ENCODE data around the gene CHERP.
"Not testable (repeated sequence)": the region's sequence is repeated elsewhere in the genome, so short reads cannot be mapped to it uniquely, and the experiment has no call there.

CHERP gene

DNA sequence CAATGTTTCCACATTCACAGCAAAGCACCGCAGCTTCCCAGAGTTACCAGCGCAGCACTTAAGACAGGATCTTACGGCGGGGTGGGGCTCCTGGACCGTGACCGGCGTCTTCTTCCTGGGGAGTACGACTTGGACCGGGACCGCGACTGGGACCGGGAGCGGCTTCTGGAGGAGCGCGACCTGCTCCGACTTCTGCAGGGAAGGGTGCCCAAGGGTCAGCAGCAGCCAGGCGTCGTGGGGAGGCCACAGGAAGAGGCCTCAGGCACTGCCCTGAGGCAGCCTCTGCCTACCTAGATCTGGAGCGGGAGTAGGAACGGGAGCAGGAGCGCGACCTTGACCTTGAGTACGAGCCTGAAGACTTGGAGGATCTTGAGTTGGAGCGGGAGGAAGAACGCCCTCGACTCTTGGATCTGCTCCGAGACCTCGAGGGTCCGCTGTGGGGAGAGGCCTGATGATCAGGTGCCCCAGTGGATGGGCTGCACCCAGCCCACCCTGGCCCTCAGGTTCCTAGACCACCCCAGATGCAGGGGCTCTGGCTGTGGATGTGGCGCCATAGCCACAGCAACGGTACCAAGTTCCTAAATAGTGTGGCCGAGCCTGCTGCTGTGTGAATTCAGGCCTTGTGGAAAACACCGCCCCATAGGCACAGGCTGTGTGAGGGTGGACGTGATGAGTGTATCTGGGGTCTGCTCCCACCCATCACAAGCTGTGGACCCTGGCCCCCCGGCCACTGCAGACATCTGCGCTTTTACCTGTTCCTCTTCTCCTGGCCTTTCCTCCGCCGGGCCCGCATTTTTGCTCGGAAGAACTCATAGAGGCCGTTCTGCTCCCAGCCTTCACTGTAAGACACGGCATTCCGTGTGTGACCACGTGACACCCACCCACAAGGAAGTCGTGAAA is 21.9 kb downstream of the CHERP start:
- DNase-seq (ENCODE audit: low read depth, low spot score) = no peak

DNA sequence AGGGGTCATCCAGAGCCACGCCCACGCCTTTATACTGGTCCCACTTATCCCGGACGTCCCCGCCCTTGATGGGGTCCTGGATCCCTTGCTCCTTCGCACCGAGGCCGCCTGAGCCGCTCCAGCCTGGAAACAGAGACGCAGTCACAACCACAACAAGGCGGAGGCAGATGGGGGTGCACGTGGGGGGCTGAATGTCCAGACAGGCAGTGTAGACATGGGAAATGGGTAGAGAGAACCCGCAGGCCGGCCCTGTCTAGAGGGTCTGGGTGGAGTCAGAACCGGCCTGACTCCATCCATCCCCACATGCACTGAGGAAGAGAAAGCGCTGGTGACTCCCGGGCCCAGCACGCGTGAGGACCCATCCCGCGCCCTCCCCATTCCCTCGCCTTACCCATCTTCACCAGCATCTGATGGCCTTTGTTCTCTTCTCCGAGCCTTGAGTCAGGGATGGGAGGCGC is 23.0 kb downstream of the CHERP start:
- DNase-seq (ENCODE audit: low read depth, low spot score) = no peak

DNA sequence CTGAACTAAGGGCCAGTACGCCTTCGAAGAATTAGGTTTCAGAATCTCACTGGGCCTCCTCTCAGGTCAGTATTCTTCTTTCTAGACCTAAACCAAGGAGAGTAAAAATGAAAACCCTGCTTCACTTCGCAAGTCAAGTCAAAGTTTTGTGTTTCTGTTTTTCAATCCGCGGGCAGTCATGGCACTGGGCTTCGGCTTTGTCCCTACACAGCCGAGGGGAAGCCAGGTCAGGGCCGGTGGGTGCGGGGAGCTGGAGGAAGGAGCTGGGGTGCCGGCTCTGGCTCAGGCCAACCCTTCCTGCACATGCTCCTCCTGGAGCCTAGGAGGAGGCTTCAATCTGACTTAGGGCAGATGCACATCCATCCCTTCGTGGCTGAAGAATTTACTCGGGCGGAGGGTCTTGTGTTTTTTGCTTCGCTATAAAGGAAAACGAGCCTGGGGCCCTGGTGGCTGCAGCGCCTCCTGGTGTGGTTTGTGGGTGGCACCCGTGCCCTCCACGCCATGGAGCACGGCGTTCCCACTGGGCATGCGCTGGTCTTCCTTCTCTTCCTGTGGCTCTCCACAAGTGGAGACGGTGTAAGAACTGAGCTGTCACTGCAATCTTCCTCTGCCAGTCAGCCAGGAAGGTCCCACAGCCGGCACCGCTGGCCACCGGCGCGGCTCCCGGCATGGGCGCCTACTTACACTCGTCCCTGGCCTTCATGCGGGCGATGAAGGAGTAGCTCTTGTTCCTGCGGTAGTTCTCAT is 23.6 kb downstream of the CHERP start:
- no peak for DNase-seq (ENCODE audit: low read depth, low spot score)

DNA sequence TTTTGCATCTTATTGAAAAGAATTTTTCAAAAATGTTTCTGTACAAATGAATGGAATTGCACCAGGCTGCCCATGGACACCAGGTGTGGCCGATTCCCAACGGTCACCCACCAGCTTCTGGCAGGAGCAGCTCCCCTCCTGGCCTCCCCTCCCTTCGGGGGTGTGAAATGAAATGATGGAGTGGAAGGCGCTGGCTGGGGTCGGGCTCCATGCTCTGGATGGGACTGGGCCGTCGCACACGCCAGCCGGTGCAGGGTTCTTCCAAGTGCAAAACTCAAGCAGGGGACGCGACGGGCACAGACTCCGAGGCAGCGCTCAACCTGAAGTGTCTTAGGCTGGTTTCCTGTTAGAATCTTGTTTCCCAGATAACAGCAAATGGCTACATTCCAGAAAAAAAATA is 24.2 kb downstream of the CHERP start:
- DNase-seq (ENCODE audit: low read depth, low spot score) = no peak

DNA sequence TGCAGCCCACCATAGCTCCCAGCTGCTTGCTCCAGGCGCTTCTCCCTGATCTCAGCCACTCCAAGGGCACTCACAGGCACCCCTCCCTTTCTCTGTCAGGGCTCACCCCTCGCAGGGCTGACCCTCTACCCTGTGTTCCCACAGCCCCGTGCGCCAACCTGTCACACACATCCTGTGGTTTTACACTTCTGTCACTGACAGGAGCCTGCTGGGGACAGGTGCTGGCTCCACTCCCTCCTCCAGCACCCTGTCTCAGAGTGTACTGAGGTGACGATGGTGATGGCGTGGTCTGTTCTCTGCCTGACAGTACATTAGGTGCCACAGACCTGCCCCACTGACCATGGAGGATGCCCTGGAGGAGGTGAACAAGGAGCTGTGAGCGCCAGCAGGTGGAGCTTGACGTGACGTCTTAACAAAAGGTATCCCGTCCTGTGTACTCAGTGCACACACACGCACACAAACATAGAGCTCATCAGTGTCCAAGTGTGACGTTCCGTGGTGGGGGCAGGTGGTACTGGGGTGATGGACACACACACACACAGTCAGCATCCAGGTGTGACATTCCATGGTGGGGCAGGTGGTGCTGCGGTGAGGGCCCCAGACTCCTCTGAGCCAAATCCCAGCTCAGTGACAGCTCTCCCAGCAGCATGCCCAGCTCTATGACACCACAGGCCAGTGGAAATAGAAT is 25.2 kb downstream of the CHERP start:
- no peak for DNase-seq (ENCODE audit: low read depth, low spot score)

DNA sequence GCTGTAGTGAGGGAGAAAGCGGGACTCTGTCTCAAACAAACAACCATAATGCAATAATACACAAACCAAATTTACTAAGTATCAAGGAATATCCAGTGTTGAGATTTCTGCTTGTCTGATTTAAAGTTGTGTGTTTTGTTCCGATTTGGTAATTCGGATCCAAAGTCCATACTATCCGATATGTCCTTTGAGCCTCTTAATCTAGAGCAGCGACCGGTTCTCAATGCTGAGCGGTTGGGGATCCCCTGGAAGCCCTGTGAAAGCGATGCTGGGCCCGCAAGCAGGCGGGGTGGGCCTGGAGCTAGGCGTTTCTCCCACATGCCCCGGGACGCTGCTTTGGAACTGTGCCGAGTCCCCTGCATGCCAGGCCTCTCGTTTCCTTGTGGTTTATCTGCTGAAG is 25.9 kb downstream of the CHERP start:
- no peak for DNase-seq (ENCODE audit: low read depth, low spot score)

DNA sequence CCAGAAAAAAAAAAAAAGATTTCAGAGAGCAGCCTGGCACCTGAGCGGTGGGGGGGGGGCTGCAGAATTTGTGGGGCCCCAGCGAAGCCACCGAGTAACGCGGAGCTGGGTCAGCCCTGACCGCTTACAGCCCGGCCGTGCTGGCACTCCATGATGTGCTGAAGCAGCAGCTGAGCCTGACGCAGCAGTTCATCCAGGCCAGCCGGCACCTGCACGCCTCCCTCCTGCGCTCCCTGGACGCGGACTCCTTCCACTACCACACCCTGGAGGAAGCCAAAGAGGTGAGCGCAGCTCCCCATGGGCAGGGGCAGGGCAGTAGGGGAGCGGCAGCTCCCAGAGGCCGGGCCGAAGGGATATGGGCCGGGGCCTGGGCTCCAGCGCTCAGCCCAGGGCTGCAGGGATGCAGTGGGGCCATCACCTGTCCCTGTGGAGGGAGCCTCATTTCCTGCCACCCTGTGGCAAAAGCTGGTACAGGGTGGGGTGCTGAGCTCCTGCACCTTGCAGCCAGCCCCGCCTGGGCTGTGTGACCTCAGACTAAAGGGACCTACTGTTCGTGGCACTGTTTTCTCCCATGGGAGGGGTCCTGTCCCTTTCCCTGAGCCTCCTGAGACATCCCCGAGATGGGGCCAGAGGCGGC is 27.7 kb downstream of the CHERP start:
- DNase-seq (ENCODE audit: low read depth, low spot score) = no peak

DNA sequence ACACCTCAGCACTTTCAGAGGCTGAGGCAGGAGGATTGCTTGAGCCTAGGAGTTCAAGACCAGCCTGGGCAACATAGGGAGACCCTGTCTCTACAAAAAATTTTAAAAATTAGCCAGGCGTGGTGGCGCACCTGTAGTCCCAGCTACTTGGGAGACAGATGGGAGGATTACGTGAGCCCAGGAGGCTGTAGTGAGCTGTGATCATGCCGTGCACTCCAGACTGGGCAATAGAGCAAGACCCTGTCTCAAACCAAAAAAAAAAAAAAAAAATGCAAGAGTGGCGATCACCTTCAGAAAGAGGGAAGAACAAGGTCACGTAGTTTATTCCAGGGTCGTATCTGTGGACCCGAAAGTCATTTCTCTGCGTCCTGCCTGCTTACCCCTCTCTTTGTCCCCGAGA is 29.6 kb downstream of the CHERP start:
- DNase-seq (ENCODE audit: low read depth, low spot score) = not testable (repeated sequence)

DNA sequence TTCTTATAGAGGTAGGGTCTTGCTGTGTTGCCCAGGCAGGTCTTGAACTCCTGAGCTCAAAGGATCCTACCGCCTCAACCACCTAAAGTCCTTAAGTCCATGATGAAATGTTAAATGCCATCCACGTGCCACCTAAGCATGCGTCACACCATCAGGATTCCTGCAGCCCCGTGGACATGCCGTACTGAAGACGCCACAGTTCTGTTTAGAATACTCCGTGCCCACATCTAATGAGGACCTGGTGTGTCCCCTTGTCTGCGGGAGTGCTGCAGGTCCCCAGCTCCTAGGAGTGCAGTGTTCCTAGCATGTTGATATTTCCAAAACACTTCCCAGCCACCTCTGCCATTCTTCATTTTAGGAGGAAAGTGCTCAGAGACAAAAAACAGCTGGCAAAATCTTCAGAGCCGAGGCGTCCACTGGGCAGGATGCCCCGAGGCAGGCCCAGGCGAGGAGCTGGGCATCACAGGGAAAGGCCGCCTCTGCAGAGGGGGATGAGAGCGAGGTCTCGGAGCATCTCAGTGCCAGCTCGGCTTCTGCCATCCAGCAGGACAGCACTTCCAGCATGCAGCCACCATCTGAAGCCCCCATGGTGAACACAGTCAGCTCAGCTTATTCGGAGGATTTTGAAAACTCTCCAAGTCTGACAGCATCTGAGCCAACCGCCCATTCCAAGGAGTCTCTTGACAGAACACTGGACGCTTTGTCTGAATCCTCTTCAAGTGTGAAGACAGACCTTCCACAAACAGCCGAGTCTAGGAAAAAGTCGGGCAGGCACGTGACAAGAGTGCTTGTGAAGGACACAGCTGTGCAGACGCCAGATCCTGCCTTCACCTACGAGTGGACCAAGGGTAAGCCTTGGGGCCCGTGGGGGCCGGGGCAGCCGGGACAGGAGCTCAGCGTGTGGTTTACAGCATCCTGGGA is 32.8 kb downstream of the CHERP start:
- DNase-seq (ENCODE audit: low read depth, low spot score) = no peak

DNA sequence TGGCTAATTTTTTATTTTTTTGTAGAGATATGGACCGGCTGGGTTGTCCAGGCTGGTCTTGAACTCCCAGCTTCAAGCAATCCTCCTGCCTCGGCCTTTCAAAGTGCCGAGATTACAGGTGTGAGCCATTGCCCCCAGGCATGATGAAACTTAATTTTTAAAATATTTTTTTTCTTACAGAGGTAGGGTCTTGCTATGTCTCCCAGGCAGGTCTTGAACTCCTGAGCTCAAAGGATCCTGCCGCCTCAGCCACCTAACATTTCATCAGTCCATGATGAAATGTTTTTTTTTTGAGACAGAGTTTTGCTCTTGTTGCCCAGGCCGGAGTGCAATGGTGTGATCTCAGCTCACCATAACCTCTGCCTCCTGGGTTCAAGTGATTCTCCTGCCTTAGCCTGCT is 33.7 kb downstream of the CHERP start:
- no peak for DNase-seq (ENCODE audit: low read depth, low spot score)

DNA sequence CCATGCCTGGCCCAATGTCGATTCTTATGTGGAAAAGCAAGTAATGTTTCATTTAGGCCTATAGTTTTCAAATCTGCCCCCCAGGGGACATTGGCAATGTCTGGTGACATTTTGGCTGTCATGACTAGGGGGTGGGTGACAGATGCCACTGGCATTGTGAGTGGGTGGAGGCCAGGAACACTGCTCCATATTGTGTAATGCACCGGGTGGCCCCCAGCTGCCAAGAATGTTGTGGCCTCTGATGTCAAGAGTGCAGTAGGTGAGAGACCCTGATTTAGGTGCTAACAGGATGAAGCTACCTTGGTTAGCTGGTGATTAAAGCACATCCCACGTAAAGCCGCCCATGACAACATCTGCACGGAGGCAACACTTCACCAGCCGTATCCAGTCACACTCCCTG is 35.3 kb downstream of the CHERP start:
- DNase-seq (ENCODE audit: low read depth, low spot score) = no peak

DNA sequence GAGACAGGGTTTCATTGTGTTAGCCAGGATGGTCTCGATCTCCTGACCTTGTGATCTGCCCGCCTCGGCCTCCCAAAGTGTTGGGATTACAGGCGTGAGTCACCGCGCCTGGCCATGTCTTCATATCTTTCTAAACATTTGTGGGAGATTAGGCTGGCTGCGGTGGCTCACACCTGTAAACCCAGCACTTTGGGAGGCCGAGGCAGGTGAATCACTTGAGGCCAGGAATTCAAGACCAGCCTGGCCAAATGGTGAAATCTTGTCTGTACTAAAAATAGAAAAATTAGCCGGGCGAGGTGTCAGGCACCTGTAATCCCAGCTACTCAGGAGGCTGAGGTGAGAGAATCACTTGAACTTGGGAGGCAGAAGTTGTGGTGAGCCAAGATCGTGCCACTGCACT is 36.1 kb downstream of the CHERP start:
- not testable (repeated sequence) for DNase-seq (ENCODE audit: low read depth, low spot score)

DNA sequence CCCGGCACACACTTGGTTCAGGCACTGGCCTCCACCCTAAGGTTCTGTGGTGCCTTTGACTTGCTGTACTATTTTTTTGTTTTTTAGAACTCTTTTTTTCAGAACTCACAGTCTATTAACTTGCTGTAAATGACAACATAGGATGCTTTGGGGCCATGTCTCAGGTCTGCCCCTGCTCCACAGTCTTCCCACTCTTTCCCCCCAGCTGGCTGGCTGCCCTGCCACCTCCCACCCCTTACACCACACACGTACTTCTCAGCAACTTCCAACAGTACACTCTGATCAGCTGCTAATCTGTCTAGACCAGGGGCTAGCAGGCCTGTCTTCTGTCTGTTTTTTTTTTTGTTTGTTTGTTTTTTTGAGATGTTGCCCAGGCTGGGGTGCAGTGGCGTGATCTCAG is 38.0 kb downstream of the CHERP start:
- no peak for DNase-seq (ENCODE audit: low read depth, low spot score)

DNA sequence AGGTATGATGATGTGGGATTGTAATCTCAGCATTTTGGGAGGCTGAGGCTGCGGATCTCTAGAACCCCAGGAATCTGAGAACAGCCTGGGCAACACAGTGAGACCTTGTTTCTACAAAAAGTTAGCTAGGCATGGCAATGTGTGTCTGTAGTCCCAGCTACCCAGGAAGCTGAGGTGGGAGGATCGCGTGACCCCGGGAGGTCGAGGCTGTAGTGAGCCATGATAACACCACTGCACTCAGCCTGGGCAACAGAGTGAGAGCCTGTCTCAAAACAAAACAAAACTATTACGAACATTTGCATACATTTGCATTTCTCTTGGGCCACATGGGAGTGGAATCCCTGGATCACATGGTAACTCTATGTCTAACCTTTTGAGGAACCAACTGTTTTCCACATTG is 44.4 kb downstream of the CHERP start:
- no peak for DNase-seq (ENCODE audit: low read depth, low spot score)

DNA sequence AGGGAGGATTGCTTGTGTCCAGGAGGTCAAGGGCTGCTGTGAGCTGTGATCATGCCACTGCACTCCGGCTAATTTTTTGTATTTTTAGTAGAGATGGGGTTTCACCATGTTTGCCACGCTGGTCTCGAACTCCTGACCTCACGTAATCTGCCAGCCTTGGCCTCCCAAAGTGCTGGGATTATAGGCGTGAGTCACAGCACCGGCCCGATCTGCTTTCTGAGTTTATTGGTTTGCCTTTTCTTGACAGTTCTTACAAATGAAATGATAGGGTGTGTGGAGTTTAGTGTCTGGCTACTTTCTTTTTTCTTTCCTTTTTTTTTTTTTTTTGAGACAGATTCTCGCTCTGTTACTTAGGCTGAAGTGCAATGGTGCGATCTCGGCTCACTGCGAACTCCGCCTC is 45.2 kb downstream of the CHERP start:
- DNase-seq (ENCODE audit: low read depth, low spot score) = no peak

DNA sequence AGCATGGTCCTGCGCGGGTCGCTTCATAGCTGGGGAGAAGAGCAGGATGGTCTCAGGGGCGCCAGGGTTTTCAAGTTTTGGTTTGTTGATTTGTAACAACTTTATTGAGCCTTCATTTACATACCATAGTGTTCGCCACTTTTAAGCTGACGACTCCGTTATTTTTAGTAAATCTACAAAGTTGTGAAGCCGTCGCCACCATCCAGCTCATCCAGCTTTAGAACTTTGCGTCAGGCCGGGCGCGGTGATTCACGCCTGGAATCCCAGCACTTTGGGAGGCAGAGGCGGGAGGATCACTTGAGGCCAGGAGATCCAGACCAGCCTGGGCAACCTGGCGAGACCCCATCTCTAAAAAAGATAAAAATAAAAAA is 45.6 kb downstream of the CHERP start:
- DNase-seq (ENCODE audit: low read depth, low spot score) = no peak

DNA sequence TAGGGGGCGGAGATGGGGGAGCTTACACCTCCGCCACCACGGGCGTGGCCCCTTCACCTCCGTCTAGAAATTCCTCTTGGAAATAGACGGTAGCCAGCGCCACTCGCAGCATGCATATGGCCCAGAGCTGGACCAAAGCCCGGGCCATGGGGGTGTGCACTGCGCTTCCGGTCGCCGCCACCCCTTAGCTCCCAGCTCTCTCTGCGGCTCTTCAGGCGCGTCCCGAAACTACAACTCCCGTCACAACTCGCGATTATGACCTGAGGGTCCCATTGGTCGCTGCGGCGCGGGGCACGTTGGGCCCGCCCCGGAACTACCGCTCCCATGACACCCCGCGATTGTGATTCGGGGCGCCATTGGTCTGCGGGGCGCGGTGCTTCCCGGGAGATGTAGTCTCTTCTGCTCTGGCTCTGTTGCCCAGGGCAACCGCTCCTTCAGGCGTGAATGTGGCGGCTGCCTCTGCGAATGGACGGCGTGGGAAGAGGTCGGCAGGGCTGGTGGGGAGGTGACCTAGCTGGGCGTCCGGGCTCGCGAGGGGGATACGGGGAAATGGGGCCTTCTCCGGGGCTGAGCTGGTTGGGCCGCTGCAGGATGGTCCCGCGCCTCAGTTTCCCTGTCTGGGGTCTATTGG is 46.1 kb downstream of the CHERP start, which contains the start of the genes C19orf44 and CALR3:
C19orf44 (plus strand) TSS at position 413 of the 631 bp plus-strand sequence. CDS start 4,399 bp downstream, outside the sequence.
CALR3 (minus strand) TSS at position 186 of the 631 bp plus-strand sequence; CDS start at position 148, 38 bp downstream.
- DNase-seq (ENCODE audit: low read depth, low spot score) = peak; percentile 98

DNA sequence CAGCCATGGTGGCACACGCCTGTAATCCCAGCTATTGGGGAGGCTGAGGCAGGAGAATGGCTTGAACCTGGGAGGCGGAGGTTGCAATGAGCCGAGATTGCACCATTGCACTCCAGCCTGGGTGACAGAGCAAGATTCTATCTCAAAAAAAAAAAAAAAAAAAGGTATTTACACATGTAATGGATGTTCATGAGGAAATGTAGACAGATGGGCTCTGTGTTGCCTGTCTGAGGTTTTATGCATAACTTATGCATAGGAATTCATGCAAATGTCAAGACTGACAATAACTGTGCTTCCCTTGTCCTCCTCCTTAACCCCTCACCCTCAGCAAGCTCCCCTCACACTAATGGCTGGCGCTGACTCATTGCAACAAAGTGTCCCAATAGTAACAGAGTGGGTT is 55.8 kb downstream of the CHERP start:
- DNase-seq (ENCODE audit: low read depth, low spot score) = not testable (repeated sequence)

DNA sequence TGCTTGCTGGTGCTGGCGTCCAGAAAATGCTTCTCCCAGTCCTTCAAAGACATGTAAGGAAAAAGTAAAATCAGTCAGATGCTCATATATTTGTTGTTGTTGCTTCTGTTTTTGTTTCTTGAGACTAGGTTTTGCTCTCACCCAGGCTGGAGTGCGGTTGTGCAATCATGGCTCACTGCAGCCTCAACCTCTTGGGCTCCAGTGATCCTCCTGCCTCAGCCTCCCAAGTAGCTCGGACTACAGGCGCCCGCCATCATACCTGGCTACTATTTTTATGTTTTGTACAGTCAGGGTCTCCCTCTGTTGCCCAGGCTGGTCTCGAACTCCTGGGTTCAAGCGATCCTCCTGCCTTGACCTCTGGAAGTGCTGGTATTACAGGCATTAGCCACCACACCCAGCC is 59.5 kb downstream of the CHERP start:
- no peak for DNase-seq (ENCODE audit: low read depth, low spot score)

DNA sequence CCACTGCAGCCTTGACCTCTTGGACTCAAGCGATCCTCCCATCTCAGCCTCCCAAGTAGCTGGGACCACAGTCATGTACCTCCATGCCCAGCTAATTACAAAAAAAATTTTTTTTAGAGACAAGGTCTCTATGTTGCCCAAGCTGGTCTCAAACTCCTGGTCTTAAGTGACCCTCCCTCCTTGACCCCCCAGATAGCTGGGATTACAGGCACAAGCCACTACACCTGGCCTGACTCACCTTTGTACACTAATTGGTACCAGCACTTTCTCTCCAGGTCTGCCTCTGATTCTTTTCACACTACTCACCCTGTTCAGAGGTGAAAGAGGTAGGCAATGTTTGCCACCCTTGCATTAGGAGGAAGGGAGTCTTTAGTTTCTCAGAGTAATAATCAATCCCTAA is 64.9 kb downstream of the CHERP start:
- DNase-seq (ENCODE audit: low read depth, low spot score) = no peak

All from activated CD4-positive, CD25-positive, alpha-beta regulatory T cell treated with anti-CD3 and anti-CD28 coated beads, Interleukin-2, amount 50 U/mL, for 16 hours (primary cell).